ENCODE measurements around the gene DRC3.

DRC3 gene

GRCh38 chr17:18038861-18039534 lies 66.3 kb downstream of the DRC3 start, which contains the start of the genes ATPAF2 and GID4:
ATPAF2 (minus strand) TSS chr17:18039168; CDS start chr17:18039013, 155 bp downstream.
GID4 (plus strand) TSS chr17:18039408; CDS start chr17:18039465, 57 bp downstream.
- Histone ChIP-seq H4K20me1 (ENCODE audit: insufficient read depth, low read length, poor library complexity, severe bottlenecking) (peaks cover 27% of the 10 kb centered on the region), H3K27me3 (ENCODE audit: insufficient read depth, low read length, poor library complexity, severe bottlenecking) (no peaks in the 10 kb centered on the region), H3K9ac (ENCODE audit: low read depth, low read length, poor library complexity, severe bottlenecking) (peak within 1 kb of the TSS; percentile 87), H2AFZ (ENCODE audit: low read length) (peak within 1 kb of the TSS; percentile 97), H3F3A (ENCODE audit: low read depth) (no peaks in the 10 kb centered on the region), H3K36me3 (ENCODE audit: insufficient read depth, low read length) (no peaks in the 10 kb centered on the region), H3K79me2 (ENCODE audit: insufficient read depth, low read length) (peaks cover 68% of the 10 kb centered on the region), H3K9me3 (ENCODE audit: insufficient read depth, low read depth, low read length) (no peaks in the 10 kb centered on the region), H3K4me2 (ENCODE audit: low read depth, low read length, poor library complexity, severe bottlenecking) (peak within 1 kb of the TSS; percentile 99), H3K4me3 (ENCODE audit: low read length, poor library complexity, severe bottlenecking) (peak within 1 kb of the TSS; percentile 97), H3K4me1 (ENCODE audit: insufficient read depth, low read length, poor library complexity, severe bottlenecking) (peaks cover 45% of the 10 kb centered on the region), H3K9me2 (replicated peaks; ENCODE audit: low read depth, low read length) (no peaks in the 10 kb centered on the region)
- no peak for TF ChIP-seq CTCF (conservative IDR thresholded peaks at IDR 0.05; ENCODE audit: low read length)
- TF ChIP-seq EZH2phosphoT487 (IDR thresholded peaks at IDR 0.05; ENCODE audit: borderline replicate concordance), result no peak

- H3K9ac ChIP-seq (ENCODE audit: low read depth, low read length, poor library complexity, severe bottlenecking), result peak overlapping the region; percentile 87
- H3K36me3 ChIP-seq (ENCODE audit: insufficient read depth, low read length), result no peaks in the 10 kb centered on the region
- peaks cover 28% of the 10 kb centered on the region for H4K20me1 ChIP-seq (ENCODE audit: insufficient read depth, low read length, poor library complexity, severe bottlenecking)
- no peaks in the 10 kb centered on the region for H3K9me2 ChIP-seq (replicated peaks; ENCODE audit: low read depth, low read length)
- TF ChIP-seq CTCF (conservative IDR thresholded peaks at IDR 0.05; ENCODE audit: low read length) (no peak), EZH2phosphoT487 (IDR thresholded peaks at IDR 0.05; ENCODE audit: borderline replicate concordance) (no peak)
- no peaks in the 10 kb centered on the region for H3K27me3 ChIP-seq (ENCODE audit: insufficient read depth, low read length, poor library complexity, severe bottlenecking)
- H3K4me2 ChIP-seq (ENCODE audit: low read depth, low read length, poor library complexity, severe bottlenecking), result peak overlapping the region; percentile 99
- no peaks in the 10 kb centered on the region for H3F3A ChIP-seq (ENCODE audit: low read depth)
- peak overlapping the region; percentile 78 for H2AFZ ChIP-seq (ENCODE audit: low read length)
- peaks cover 61% of the 10 kb centered on the region for H3K79me2 ChIP-seq (ENCODE audit: insufficient read depth, low read length)
- H3K4me3 ChIP-seq (ENCODE audit: low read length, poor library complexity, severe bottlenecking), result peak overlapping the region; percentile 97
- peaks cover 45% of the 10 kb centered on the region for H3K4me1 ChIP-seq (ENCODE audit: insufficient read depth, low read length, poor library complexity, severe bottlenecking)
- H3K9me3 ChIP-seq (ENCODE audit: insufficient read depth, low read depth, low read length), result no peaks in the 10 kb centered on the region
Observed at GRCh38 chr17:18039535-18040260, 67.0 kb downstream of the DRC3 start.

GRCh38 chr17:18040261-18040858 lies 67.7 kb downstream of the DRC3 start:
- Histone ChIP-seq H3K9me3 (ENCODE audit: insufficient read depth, low read depth, low read length) (no peaks in the 10 kb centered on the region), H3K4me1 (ENCODE audit: insufficient read depth, low read length, poor library complexity, severe bottlenecking) (peaks cover 45% of the 10 kb centered on the region), H3F3A (ENCODE audit: low read depth) (no peaks in the 10 kb centered on the region), H3K9ac (ENCODE audit: low read depth, low read length, poor library complexity, severe bottlenecking) (peak overlapping the region; percentile 87), H4K20me1 (ENCODE audit: insufficient read depth, low read length, poor library complexity, severe bottlenecking) (peaks cover 28% of the 10 kb centered on the region), H3K27me3 (ENCODE audit: insufficient read depth, low read length, poor library complexity, severe bottlenecking) (no peaks in the 10 kb centered on the region), H3K9me2 (replicated peaks; ENCODE audit: low read depth, low read length) (no peaks in the 10 kb centered on the region), H3K36me3 (ENCODE audit: insufficient read depth, low read length) (no peaks in the 10 kb centered on the region), H2AFZ (ENCODE audit: low read length) (peak overlapping the region; percentile 78; the same call in 1 of the 2 replicates), H3K4me3 (ENCODE audit: low read length, poor library complexity, severe bottlenecking) (peak overlapping the region; percentile 97), H3K4me2 (ENCODE audit: low read depth, low read length, poor library complexity, severe bottlenecking) (peak overlapping the region; percentile 99), H3K79me2 (ENCODE audit: insufficient read depth, low read length) (peaks cover 60% of the 10 kb centered on the region)
- TF ChIP-seq CTCF (conservative IDR thresholded peaks at IDR 0.05; ENCODE audit: low read length), result no peak
- no peak for TF ChIP-seq EZH2phosphoT487 (IDR thresholded peaks at IDR 0.05; ENCODE audit: borderline replicate concordance)

All from Loucy (cell line).